ENCODE data around the gene SLC25A42. TPM values are rescaled to one million over a fixed set of nuclear protein-coding genes. Genes with fewer than 3 reads are reported as not detected.

SLC25A42 gene
- total and polyA plus RNA-seq, 3 donors from 2014 or later: 14.0 to 14.7 (median 14.3) TPM

GRCh38 chr19:19074196-19074882 lies 10.5 kb downstream of the SLC25A42 start:
- Histone ChIP-seq H3K27me3 (no peaks in the 10 kb centered on the region), H3K27ac (no peak overlapping the region), H3K36me3 (ENCODE audit: low read depth, missing control alignments) (no peaks in the 10 kb centered on the region), H3K9me3 (no peaks in the 10 kb centered on the region), H3K4me1 (peaks cover 7% of the 10 kb centered on the region), H3K4me3 (no peak overlapping the region)
- 71 to 78% methylated on average over 13 of the region's 13 CpGs for WGBS, 2 donors
- no peak for DNase-seq
- TF ChIP-seq POLR2A (IDR thresholded peaks at IDR 0.05) (no peak), CTCF (IDR thresholded peaks at IDR 0.05) (no peak)
- intact Hi-C loops (cut with DNase I; ENCODE audit: low total_unique reads): no loop called here

- Histone ChIP-seq H3K36me3 (ENCODE audit: low read depth, missing control alignments) (no peaks in the 10 kb centered on the region), H3K27me3 (no peaks in the 10 kb centered on the region), H3K9me3 (no peaks in the 10 kb centered on the region), H3K27ac (no peak overlapping the region), H3K4me1 (peaks cover 7% of the 10 kb centered on the region), H3K4me3 (no peak overlapping the region)
- no peak for DNase-seq
- intact Hi-C loops (cut with DNase I; ENCODE audit: low total_unique reads): no loop called here
- no peak for TF ChIP-seq CTCF (IDR thresholded peaks at IDR 0.05)
- TF ChIP-seq POLR2A (IDR thresholded peaks at IDR 0.05): no peak
- 91 to 96% methylated on average over 8 of the region's 8 CpGs for whole genome bisulfite sequencing, 2 donors
Observed at GRCh38 chr19:19075126-19075525, 11.3 kb downstream of the SLC25A42 start.

GRCh38 chr19:19076476-19076875 lies 12.7 kb downstream of the SLC25A42 start:
- H3K9me3 ChIP-seq: no peaks in the 10 kb centered on the region
- H3K36me3 ChIP-seq (ENCODE audit: low read depth, missing control alignments): no peaks in the 10 kb centered on the region
- DNase-seq: no peak
- intact Hi-C loops (cut with DNase I; ENCODE audit: low total_unique reads): no loop called here
- TF ChIP-seq CTCF (IDR thresholded peaks at IDR 0.05): no peak
- no peak for TF ChIP-seq POLR2A (IDR thresholded peaks at IDR 0.05)
- 88 to 100% methylated on average over 1 of the region's 1 CpG for WGBS, 2 donors
- no peaks in the 10 kb centered on the region for H3K27me3 ChIP-seq
- no peak overlapping the region for H3K27ac ChIP-seq
- H3K4me1 ChIP-seq: peaks cover 7% of the 10 kb centered on the region
- no peak overlapping the region for H3K4me3 ChIP-seq

GRCh38 chr19:19077103-19077502 lies 13.3 kb downstream of the SLC25A42 start:
- WGBS, 2 donors: 96 to 97% methylated on average over 7 of the region's 7 CpGs

More at GRCh38 chr19:19077103-19077502, 13.3 kb downstream of the SLC25A42 start:
- Histone ChIP-seq H3K36me3 (ENCODE audit: low read depth, missing control alignments) (no peaks in the 10 kb centered on the region), H3K27me3 (no peaks in the 10 kb centered on the region), H3K4me1 (peaks cover 7% of the 10 kb centered on the region), H3K27ac (no peak overlapping the region), H3K9me3 (no peaks in the 10 kb centered on the region), H3K4me3 (no peak overlapping the region)
- TF ChIP-seq POLR2A (IDR thresholded peaks at IDR 0.05) (no peak), CTCF (IDR thresholded peaks at IDR 0.05) (no peak)
- intact Hi-C loops (cut with DNase I; ENCODE audit: low total_unique reads): no loop called here
- no peak for DNase-seq
